Activated effector memory CD4-positive, alpha-beta T cell treated with anti-CD3 and anti-CD28 coated beads, Interleukin-2, amount 50 U/mL, for 16 hours (primary cell): ENCODE results near the gene SYNCRIP.
"Not testable (repeated sequence)": the region's sequence is repeated elsewhere in the genome, so short reads cannot be mapped to it uniquely, and the experiment has no call there.

Source experiments
- DNase-seq: peaks from one replicate; pipeline ENCODE4 v3.0.0-alpha.2; 2020

The SYNCRIP gene

GRCh38 chr6:85669735-85670194, 27.1 kb upstream of the SYNCRIP start:
- DNase-seq = peak; percentile 71

DNA sequence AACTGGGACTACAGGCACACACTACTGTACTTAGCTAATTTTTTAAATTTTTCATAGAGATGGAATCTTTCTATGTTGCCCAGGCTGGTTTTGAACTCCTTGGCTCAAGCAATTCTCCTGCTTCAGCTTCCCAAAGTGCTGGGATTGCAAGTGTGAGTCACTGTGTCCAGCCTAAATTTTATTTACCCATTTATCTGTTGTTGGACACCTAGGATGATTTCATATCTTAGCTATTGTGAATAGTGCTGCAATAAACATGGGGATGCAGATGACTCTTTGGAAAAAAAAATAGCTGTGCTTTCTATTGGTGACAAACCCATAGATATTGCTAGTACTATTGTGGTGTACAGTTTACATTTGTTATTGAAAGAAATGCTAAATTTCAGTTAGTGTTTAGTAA, 19.6 kb upstream of the SYNCRIP start:
- no peak for DNase-seq

DNA sequence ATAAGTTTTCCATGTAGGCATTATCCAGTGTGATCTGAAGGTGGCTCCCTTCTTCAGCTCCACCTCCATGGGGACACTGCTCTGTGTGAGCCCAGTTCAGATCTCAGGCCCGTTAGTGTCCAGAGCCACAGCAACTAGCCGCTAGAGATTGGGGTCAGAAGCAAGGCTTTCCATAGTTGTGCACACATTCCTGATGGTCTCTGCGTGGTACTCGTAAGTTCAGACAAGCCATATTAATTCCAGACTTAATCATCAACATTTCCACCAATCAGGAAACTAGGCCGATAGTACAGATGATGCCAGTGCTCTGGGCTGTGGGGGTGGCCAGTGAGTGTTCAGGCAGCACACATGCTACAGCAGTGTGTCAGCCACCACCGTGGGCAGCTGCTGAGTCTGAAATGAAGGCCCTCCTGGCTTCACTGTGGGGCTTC, 17.5 kb upstream of the SYNCRIP start:
- DNase-seq = no peak

DNA sequence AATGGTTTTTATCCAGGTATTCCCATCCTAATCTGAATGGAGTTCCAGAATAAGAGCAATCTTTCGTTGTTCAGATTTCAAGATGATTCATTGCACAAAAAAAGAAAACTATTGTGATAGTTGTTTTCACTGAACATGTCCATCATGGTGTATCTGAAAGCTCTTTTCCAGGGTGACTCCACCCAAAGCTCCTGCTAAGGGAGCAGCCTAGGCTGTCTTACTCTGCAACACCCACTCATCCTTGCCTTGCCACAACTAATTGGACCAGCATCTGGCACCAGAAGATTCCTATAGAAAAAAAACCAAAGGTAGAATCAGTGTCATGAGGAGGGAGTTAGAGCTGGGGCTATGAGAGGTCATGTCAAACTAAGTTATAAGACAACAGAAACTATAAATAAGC, 7.9 kb upstream of the SYNCRIP start:
- DNase-seq = no peak

- DNase-seq = no peak
Observed at GRCh38 chr6:85644279-85644762, 1.6 kb upstream of the SYNCRIP start.

- peak; percentile 91 for DNase-seq
Observed at GRCh38 chr6:85643537-85644278, 1.0 kb upstream of the SYNCRIP start.

GRCh38 chr6:85641897-85642773, 551 bp downstream of the SYNCRIP start:
- peak; percentile 85 for DNase-seq

DNA sequence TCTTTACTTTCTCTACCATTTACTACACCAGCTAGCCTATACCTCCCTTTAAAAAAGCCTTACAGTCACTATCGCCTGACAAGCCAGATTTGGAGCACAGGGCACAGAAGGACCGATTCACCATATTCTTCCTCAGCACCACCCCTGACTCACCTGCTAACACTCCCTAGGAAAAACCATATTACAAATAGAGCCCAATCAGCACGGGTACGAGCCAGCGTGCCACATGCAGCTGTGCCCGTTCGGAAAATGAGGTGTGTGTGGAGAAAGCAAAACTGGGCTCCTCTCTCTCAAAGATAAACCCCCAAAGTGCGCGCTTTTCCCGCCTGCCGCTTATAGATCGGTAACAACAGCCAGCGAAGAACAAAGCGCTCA, 1.2 kb downstream of the SYNCRIP start:
- DNase-seq = no peak

DNA sequence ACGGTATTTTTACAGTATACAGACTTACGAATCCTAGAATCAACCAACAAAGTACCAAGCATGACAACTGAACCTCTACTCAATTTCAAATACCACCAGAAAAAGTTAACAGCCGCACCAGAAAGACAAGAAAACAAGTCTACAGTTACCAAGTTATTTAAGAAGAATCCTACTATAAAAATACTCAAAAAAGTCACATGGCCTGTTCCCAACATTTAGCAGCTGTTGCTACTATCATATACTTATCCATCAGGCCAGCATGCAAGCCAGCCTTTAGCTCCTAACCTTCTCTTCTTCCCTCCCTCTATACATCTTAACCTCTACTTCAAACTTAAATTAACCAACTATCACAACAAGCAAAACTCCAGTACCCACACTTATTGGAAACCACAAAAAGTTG, 1.9 kb downstream of the SYNCRIP start:
- DNase-seq = no peak

- DNase-seq = no peak
Observed at GRCh38 chr6:85637579-85637978, 5.1 kb downstream of the SYNCRIP start.

DNA sequence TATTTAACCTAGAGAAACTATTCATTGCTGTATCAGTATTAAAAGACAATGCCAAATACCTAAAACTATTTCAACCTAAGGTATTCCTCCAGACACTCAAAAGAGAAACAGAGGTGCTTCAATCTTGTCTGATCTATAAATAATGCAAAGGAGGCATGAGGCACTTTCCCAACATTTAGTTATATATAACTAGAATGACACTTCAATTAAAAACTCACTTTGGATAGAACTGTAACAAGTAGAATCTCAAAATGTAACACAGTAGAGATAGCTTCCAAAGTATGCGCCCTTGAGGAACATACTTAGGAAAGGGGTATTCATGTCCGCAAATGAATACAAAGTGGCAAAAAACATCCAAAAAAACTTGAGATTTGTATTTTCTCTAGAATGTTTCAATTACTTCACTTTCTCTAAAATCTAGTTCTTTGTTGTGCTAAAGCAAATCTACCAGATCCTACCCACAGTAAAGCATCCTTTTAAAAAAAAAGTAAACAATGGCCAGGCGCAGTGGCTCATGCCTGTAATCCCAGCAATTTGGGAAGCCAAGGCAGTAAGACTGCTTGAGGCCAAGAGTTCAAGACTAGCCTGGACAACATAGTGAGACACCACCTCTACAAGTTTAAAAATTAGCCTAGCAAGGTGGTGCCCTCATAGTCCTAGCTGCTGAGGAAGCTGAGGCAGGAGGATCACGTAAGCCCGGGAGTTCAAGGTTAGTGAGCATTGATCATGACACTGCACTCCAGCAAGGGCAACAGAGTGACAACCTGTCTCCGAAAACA, 10.3 kb downstream of the SYNCRIP start:
- DNase-seq = no peak

DNA sequence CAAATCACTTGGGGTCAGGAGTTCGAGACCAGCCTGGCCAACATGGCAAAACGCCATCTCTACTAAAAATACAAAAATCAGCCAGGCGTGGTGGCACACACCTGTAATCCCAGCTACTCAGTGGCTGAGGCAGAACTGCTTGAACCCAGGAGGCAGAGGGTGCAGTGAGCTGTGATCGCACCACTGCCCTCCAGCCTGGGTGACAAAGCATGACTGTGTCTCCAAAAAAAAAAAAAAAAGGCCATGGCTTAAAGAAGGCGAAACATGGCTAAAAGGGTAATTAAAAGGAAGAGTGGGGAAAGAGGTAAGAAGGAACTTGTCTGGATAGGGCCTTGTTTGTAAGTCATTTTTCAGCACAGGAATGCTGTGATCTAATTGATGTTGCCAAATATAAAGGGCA, 11.6 kb downstream of the SYNCRIP start:
- DNase-seq = not testable (repeated sequence)

DNA sequence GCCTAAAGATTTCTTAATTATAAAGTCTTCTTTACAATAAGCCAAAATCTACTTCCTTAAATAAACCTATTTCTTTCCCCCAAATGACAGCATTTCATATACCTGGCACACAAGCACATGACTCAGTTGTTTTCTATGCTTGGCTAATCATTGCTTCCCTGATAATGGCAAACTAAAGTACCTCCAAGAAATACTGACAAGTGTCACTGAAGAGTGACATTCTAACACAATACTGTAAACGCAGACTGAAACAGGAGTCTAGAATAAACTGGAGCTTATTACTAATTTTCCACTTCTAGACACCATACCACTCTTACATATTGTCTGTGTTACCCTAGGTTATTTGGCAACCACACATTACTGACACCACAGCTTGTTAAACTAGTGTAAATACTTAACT, 14.3 kb downstream of the SYNCRIP start:
- DNase-seq = no peak

DNA sequence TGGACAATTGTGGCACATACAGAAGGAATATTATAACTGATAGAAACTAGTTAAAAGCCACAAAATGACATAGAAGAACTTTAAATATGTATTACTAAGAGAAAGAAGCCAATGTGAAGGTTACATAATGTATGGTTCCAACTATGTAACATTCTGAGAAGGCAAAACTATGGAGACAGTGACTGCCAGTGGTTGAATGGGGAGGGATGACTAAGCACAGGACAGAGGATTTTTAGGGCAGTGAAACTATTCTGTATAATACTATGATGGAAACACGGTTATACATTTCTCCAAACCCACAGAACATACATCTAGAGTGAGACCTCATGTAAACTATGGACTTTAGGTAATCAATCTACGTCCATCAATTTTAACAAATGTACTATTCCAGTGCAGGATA, 22.4 kb downstream of the SYNCRIP start:
- DNase-seq = no peak

DNA sequence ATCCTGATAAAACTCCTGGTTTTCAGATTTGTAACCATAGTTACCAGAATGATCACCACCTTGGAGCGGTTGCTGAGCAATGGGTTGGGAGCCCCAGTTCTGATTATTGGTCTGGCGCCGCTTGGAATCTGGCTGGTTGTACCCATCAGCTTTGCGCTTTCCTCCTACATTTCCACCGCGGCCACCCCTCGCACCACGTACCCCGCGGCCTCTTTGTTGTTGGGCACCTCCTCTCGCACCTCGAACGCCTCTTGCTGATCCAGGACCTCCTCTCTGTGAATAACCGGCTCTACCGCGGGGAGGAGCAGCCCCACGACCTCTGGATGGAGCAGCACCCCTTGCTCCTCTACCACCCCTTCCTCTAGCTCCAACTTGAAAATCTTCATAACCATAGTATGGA, 27.9 kb downstream of the SYNCRIP start:
- DNase-seq = no peak

GRCh38 chr6:85612690-85613474, 29.8 kb downstream of the SYNCRIP start:
- no peak for DNase-seq

- DNase-seq = no peak
Observed at GRCh38 chr6:85610182-85610895, 32.3 kb downstream of the SYNCRIP start.

DNA sequence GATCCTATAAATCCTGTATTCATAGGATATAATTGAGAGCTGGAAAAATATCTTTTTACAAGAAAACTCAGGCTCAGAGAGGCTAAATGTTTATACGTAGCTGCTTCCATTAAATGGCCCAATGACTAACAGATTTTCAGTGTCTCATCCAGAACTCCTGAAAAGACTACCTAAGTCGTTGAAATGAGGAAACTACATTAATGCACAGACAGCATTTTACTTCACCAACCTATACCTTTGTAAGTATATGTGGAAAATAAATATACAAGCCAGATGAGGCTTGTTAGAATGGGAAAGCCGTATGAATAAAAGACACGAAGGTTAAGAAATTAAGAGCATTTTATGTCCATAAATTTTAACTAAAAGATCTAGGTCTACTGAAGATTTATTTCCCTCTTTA, 40.6 kb downstream of the SYNCRIP start:
- DNase-seq = no peak

- DNase-seq = no peak
Observed at GRCh38 chr6:85600713-85601313, 41.9 kb downstream of the SYNCRIP start.

GRCh38 chr6:85594197-85594930, 48.3 kb downstream of the SYNCRIP start:
- peak; percentile 80 for DNase-seq
